Muscle layer of duodenum (tissue), 2 donors: Measurements from ENCODE around the gene CDO1.
"Not testable (repeated sequence)": the region's sequence is repeated elsewhere in the genome, so short reads cannot be mapped to it uniquely, and the experiment has no call there.

Experiments
- H3K27ac ChIP-seq: one replicate; pipeline ENCODE4 v1.7.0; 2013; ENCODE audit warnings: mild to moderate bottlenecking, low read length
- H3K27me3 ChIP-seq: one replicate; pipeline ENCODE4 v1.7.0; 2013; ENCODE audit warnings: low read depth, mild to moderate bottlenecking, control low read depth, low read length
- H3K36me3 ChIP-seq, 2 donors: one replicate each; pipeline ENCODE4 v1.7.0; 2013; ENCODE audit warnings: low read length in 2 of 2, control low read depth in 1 of 2, mild to moderate bottlenecking in 1 of 2; ENCODE audit not compliant: insufficient read depth in 2 of 2, control insufficient read depth in 1 of 2
- H3K4me1 ChIP-seq, 2 donors: one replicate each; pipeline ENCODE4 v1.7.0; 2013; ENCODE audit warnings: low read length in 2 of 2, mild to moderate bottlenecking in 2 of 2, control low read depth in 1 of 2, moderate library complexity in 1 of 2; ENCODE audit not compliant: insufficient read depth in 2 of 2, control insufficient read depth in 1 of 2
- H3K4me3 ChIP-seq, 2 donors: one replicate each; pipeline ENCODE4 v1.7.0; 2013; ENCODE audit warnings: low read length in 2 of 2, low read depth in 1 of 2, mild to moderate bottlenecking in 1 of 2
- H3K9me3 ChIP-seq, 2 donors: one replicate each; pipeline ENCODE4 v1.7.0; 2013; ENCODE audit warnings: low read length in 2 of 2, control low read depth in 1 of 2, mild to moderate bottlenecking in 1 of 2; ENCODE audit not compliant: control insufficient read depth in 1 of 2
- donor health status: healthy.

The CDO1 gene

GRCh38 chr5:115809946-115810345 is 6.5 kb downstream of the CDO1 start:
- Histone ChIP-seq H3K36me3 (no peaks in the 10 kb centered on the region), H3K4me1 (no peaks in the 10 kb centered on the region), H3K27ac (no peak overlapping the region), H3K4me3 (no peak overlapping the region), H3K27me3 (peaks cover 15% of the 10 kb centered on the region), H3K9me3 (peaks cover 0 to 4% of the 10 kb centered on the region in 2 donors)

- H3K36me3 ChIP-seq, result not testable (repeated sequence)
Measured at GRCh38 chr5:115808066-115808465, 8.4 kb downstream of the CDO1 start.

GRCh38 chr5:115807654-115808052 is 8.8 kb downstream of the CDO1 start:
- Histone ChIP-seq H3K27me3 (no peaks in the 10 kb centered on the region), H3K27ac (no peak overlapping the region), H3K9me3 (no peaks in the 10 kb centered on the region), H3K4me1 (no peaks in the 10 kb centered on the region), H3K36me3 (no peaks in the 10 kb centered on the region), H3K4me3 (no peak overlapping the region)

More at GRCh38 chr5:115808066-115808465, 8.4 kb downstream of the CDO1 start:
- not testable (repeated sequence) for H3K27me3 ChIP-seq, H3K9me3 ChIP-seq, H3K27ac ChIP-seq, H3K4me1 ChIP-seq, H3K4me3 ChIP-seq

GRCh38 chr5:115806986-115807653 is 9.3 kb downstream of the CDO1 start:
- no peaks in the 10 kb centered on the region for H3K9me3 ChIP-seq
- no peaks in the 10 kb centered on the region for H3K27me3 ChIP-seq
- no peak overlapping the region for H3K27ac ChIP-seq
- no peaks in the 10 kb centered on the region for H3K4me1 ChIP-seq
- H3K4me3 ChIP-seq, result no peak overlapping the region
- H3K36me3 ChIP-seq, result no peaks in the 10 kb centered on the region

GRCh38 chr5:115801984-115802383 is 14.5 kb downstream of the CDO1 start:
- Histone ChIP-seq H3K9me3 (no peaks in the 10 kb centered on the region), H3K4me3 (no peak overlapping the region), H3K36me3 (no peaks in the 10 kb centered on the region), H3K4me1 (no peaks in the 10 kb centered on the region), H3K27ac (no peak overlapping the region), H3K27me3 (no peaks in the 10 kb centered on the region)

- no peaks in the 10 kb centered on the region for H3K4me1 ChIP-seq
- no peak overlapping the region for H3K4me3 ChIP-seq
- no peaks in the 10 kb centered on the region for H3K27me3 ChIP-seq
- H3K9me3 ChIP-seq, result no peaks in the 10 kb centered on the region
- no peak overlapping the region for H3K27ac ChIP-seq
- no peaks in the 10 kb centered on the region for H3K36me3 ChIP-seq
Measured at GRCh38 chr5:115801152-115801551, 15.3 kb downstream of the CDO1 start.

- Histone ChIP-seq H3K4me1 (no peaks in the 10 kb centered on the region), H3K36me3 (no peaks in the 10 kb centered on the region), H3K9me3 (no peaks in the 10 kb centered on the region), H3K4me3 (no peak overlapping the region), H3K27ac (no peak overlapping the region), H3K27me3 (no peaks in the 10 kb centered on the region)
Measured at GRCh38 chr5:115800108-115800507, 16.4 kb downstream of the CDO1 start.

GRCh38 chr5:115798252-115798651 is 18.2 kb downstream of the CDO1 start:
- H3K36me3 ChIP-seq, result no peaks in the 10 kb centered on the region
- H3K27me3 ChIP-seq, result no peaks in the 10 kb centered on the region
- H3K4me3 ChIP-seq, result no peak overlapping the region
- no peaks in the 10 kb centered on the region for H3K9me3 ChIP-seq
- H3K4me1 ChIP-seq, result no peaks in the 10 kb centered on the region
- no peak overlapping the region for H3K27ac ChIP-seq

- H3K4me3 ChIP-seq, result no peak overlapping the region
- H3K9me3 ChIP-seq, result no peaks in the 10 kb centered on the region
- no peaks in the 10 kb centered on the region for H3K36me3 ChIP-seq
- no peak overlapping the region for H3K27ac ChIP-seq
- no peaks in the 10 kb centered on the region for H3K4me1 ChIP-seq
- H3K27me3 ChIP-seq, result no peaks in the 10 kb centered on the region
Measured at GRCh38 chr5:115796656-115797055, 19.8 kb downstream of the CDO1 start.

- H3K27me3 ChIP-seq, result no peaks in the 10 kb centered on the region
- H3K27ac ChIP-seq, result no peak overlapping the region
- H3K9me3 ChIP-seq, result no peaks in the 10 kb centered on the region
- no peaks in the 10 kb centered on the region for H3K36me3 ChIP-seq
- H3K4me3 ChIP-seq, result no peak overlapping the region
- H3K4me1 ChIP-seq, result no peaks in the 10 kb centered on the region
Measured at GRCh38 chr5:115795700-115796099, 20.8 kb downstream of the CDO1 start.

- no peaks in the 10 kb centered on the region for H3K9me3 ChIP-seq
- no peak overlapping the region for H3K4me3 ChIP-seq
- no peaks in the 10 kb centered on the region for H3K27me3 ChIP-seq
- H3K27ac ChIP-seq, result no peak overlapping the region
- H3K36me3 ChIP-seq, result no peaks in the 10 kb centered on the region
- no peaks in the 10 kb centered on the region for H3K4me1 ChIP-seq
Measured at GRCh38 chr5:115788440-115788839, 28.0 kb downstream of the CDO1 start.

- Histone ChIP-seq H3K27ac (no peak overlapping the region), H3K4me3 (no peak overlapping the region), H3K9me3 (no peaks in the 10 kb centered on the region), H3K27me3 (no peaks in the 10 kb centered on the region), H3K4me1 (no peaks in the 10 kb centered on the region), H3K36me3 (no peaks in the 10 kb centered on the region)
Measured at GRCh38 chr5:115787426-115787825, 29.0 kb downstream of the CDO1 start.
